ENCODE results near the gene MAGI2. TPM values are rescaled to one million over a fixed set of nuclear protein-coding genes. Genes with fewer than 3 reads are reported as not detected.

MAGI2 gene
- total RNA-seq, 1 experiment from 2014 or later = 0.25 TPM

DNA sequence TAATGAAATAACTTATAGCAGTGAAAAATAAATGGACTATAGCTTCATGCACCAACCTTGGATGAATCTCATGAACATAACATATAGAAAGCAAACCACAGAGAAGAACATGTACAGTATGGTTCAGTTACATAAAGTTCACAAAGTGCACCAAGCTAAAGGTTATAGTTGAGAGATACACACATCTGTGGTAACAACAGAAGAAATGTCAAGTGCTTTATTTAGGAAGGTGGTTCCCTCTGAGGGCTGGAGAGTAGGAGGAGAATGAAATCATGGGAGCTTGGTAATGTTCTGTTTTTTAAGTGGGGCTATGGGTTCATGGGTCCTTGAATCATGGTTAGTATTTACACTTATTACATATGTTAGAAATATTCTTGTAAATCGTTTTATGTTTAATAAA lies 1331.6 kb downstream of the MAGI2 start:
- DNase-seq = no peak
- Mint-ChIP-seq H3K36me3 (ENCODE audit: insufficient read depth, unreplicated experiment) (no peaks in the 10 kb centered on the region), H3K9me3 (ENCODE audit: unreplicated experiment) (no peaks in the 10 kb centered on the region), H3K27ac (ENCODE audit: unreplicated experiment) (no peak overlapping the region), H3K4me1 (ENCODE audit: low read depth, unreplicated experiment) (peaks cover 16% of the 10 kb centered on the region), H3K4me3 (ENCODE audit: unreplicated experiment) (no peak overlapping the region), H3K27me3 (ENCODE audit: insufficient read depth, unreplicated experiment) (no peaks in the 10 kb centered on the region)
- no TSS peak for BruUV-seq (replicated peaks)
- H3K9me3 ChIP-seq = no peaks in the 10 kb centered on the region
- CTCF ChIA-PET = interaction anchor here (1.4 kb wide), 1 partner anchor 12 kb away, joined by 5 read pairs; no protein-coding TSS in a partner anchor
- H3K4me3 ChIP-seq (ENCODE audit: low read depth, low read length) = no peak overlapping the region
- no peak for TF ChIP-seq CTCF (IDR thresholded peaks at IDR 0.05; ENCODE audit: insufficient read depth in 1 of 2, low read depth in 1 of 2, low read length in 1 of 2, severe bottlenecking in 1 of 2, unreplicated experiment in 1 of 2)
- H3K36me3 ChIP-seq (ENCODE audit: control insufficient read depth, insufficient read depth, low read length) = no peaks in the 10 kb centered on the region
- intact Hi-C loops (cut with micrococcal nuclease; ENCODE audit: unreplicated experiment) = no loop called here
- peaks cover 8% of the 10 kb centered on the region; the same call in 1 of the 2 replicates for H3K4me1 ChIP-seq
- H3K27me3 ChIP-seq (replicated peaks; ENCODE audit: control insufficient read depth, insufficient read depth, low read length) = no peaks in the 10 kb centered on the region
- POLR2A ChIA-PET = no interaction called here

DNA sequence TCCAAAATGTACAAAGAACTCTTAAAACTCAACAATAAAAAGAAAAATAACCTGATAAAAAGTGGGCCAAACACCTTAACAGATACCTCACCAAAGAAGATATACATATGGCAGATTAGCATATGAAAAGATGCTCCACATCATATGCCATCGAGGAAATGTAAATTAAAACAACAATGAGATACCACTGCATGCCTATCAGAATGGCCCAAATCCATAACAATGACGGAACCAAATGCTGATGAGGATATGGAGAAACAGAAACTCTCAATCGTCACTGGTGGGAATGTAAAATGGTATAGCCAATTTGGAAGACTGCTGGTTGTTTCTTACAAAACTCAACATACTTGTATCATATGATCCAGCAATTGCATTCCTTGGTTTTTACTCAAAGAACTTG lies 1335.0 kb downstream of the MAGI2 start:
- Mint-ChIP-seq H3K27me3 (ENCODE audit: insufficient read depth, unreplicated experiment) (peaks cover 3% of the 10 kb centered on the region), H3K9me3 (ENCODE audit: unreplicated experiment) (no peaks in the 10 kb centered on the region), H3K36me3 (ENCODE audit: insufficient read depth, unreplicated experiment) (no peaks in the 10 kb centered on the region), H3K4me1 (ENCODE audit: low read depth, unreplicated experiment) (no peaks in the 10 kb centered on the region), H3K27ac (ENCODE audit: unreplicated experiment) (no peak overlapping the region), H3K4me3 (ENCODE audit: unreplicated experiment) (no peak overlapping the region)
- ChIA-PET CTCF (no interaction called here), POLR2A (no interaction called here)
- TF ChIP-seq CTCF (IDR thresholded peaks at IDR 0.05; ENCODE audit: insufficient read depth in 1 of 2, low read depth in 1 of 2, low read length in 1 of 2, severe bottlenecking in 1 of 2, unreplicated experiment in 1 of 2) = no peak
- H3K27me3 ChIP-seq (replicated peaks; ENCODE audit: control insufficient read depth, insufficient read depth, low read length) = no peaks in the 10 kb centered on the region
- BruUV-seq (replicated peaks) = no TSS peak
- H3K4me1 ChIP-seq = no peaks in the 10 kb centered on the region
- no peaks in the 10 kb centered on the region for H3K36me3 ChIP-seq (ENCODE audit: control insufficient read depth, insufficient read depth, low read length)
- H3K9me3 ChIP-seq = no peaks in the 10 kb centered on the region
- intact Hi-C loops (cut with micrococcal nuclease; ENCODE audit: unreplicated experiment) = no loop called here
- DNase-seq = no peak
- no peak overlapping the region for H3K4me3 ChIP-seq (ENCODE audit: low read depth, low read length)

DNA sequence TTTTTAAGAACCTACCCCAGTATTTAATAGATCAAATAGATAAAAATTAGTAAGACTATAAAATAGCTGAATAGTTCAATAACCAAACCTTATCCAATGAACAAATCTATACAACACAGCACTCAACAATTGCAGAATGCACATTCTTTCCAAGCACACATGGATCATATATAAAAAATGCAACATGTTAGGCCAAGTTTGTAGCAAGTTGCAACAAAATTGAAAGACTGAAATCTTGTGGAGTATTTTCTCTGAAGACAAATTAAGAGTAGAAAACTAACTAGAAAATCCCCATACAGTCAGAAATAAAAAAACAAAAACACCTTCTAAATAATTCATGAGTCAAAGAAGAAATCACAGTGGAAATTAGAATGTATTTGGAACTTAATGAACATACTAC lies 1337.6 kb downstream of the MAGI2 start:
- Mint-ChIP-seq H3K27ac (ENCODE audit: unreplicated experiment) (no peak overlapping the region), H3K36me3 (ENCODE audit: insufficient read depth, unreplicated experiment) (no peaks in the 10 kb centered on the region), H3K4me3 (ENCODE audit: unreplicated experiment) (no peak overlapping the region), H3K4me1 (ENCODE audit: low read depth, unreplicated experiment) (no peaks in the 10 kb centered on the region), H3K27me3 (ENCODE audit: insufficient read depth, unreplicated experiment) (peaks cover 7% of the 10 kb centered on the region), H3K9me3 (ENCODE audit: unreplicated experiment) (no peaks in the 10 kb centered on the region)
- TF ChIP-seq CTCF (IDR thresholded peaks at IDR 0.05; ENCODE audit: insufficient read depth in 1 of 2, low read depth in 1 of 2, low read length in 1 of 2, severe bottlenecking in 1 of 2, unreplicated experiment in 1 of 2) = no peak
- BruUV-seq (replicated peaks) = no TSS peak
- Histone ChIP-seq H3K9me3 (no peaks in the 10 kb centered on the region), H3K4me3 (ENCODE audit: low read depth, low read length) (no peak overlapping the region), H3K4me1 (no peaks in the 10 kb centered on the region), H3K36me3 (ENCODE audit: control insufficient read depth, insufficient read depth, low read length) (no peaks in the 10 kb centered on the region), H3K27me3 (replicated peaks; ENCODE audit: control insufficient read depth, insufficient read depth, low read length) (no peaks in the 10 kb centered on the region)
- intact Hi-C loops (cut with micrococcal nuclease; ENCODE audit: unreplicated experiment) = no loop called here
- ChIA-PET CTCF (no interaction called here), POLR2A (no interaction called here)
- no peak for DNase-seq
